HG03521 (cell line): Measurements from ENCODE around the gene CUL2.

Experiments
- ATAC-seq: cut with Tn5 transposase; IDR thresholded peaks from one replicate; pipeline ENCODE4 v1.9.1; 2021; ENCODE audit warnings: mild to moderate bottlenecking, moderate library complexity; ENCODE audit not compliant: unreplicated experiment

CUL2 gene

GRCh38 chr10:35090162-35090954, at the start of gene CUL2:
Gene CUL2 (minus strand): TSS chr10:35090341. CDS start chr10:35071317, 19,024 bp downstream.
- ATAC-seq, result peak; percentile 95

- ATAC-seq, result peak; percentile 60
Measured at GRCh38 chr10:35136263-35136815, 46.2 kb upstream of the CUL2 start.

- no peak for ATAC-seq
Measured at GRCh38 chr10:35135861-35136260, 45.7 kb upstream of the CUL2 start.

GRCh38 chr10:35133586-35133985, 43.4 kb upstream of the CUL2 start:
- ATAC-seq, result no peak

GRCh38 chr10:35132727-35133126, 42.6 kb upstream of the CUL2 start:
- no peak for ATAC-seq

GRCh38 chr10:35130663-35131062, 40.5 kb upstream of the CUL2 start:
- no peak for ATAC-seq

- ATAC-seq, result no peak
Measured at GRCh38 chr10:35129185-35129674, 39.1 kb upstream of the CUL2 start.

GRCh38 chr10:35127289-35127891, 37.2 kb upstream of the CUL2 start:
- ATAC-seq, result no peak

GRCh38 chr10:35126530-35127288, 36.6 kb upstream of the CUL2 start, which contains the start of gene CREM:
Gene CREM (plus strand): TSS chr10:35126846. CDS start chr10:35137836, 10,990 bp downstream.
- ATAC-seq, result peak; percentile 73

- ATAC-seq, result no peak
Measured at GRCh38 chr10:35126062-35126529, 36.0 kb upstream of the CUL2 start.

- ATAC-seq, result no peak
Measured at GRCh38 chr10:35124540-35124939, 34.4 kb upstream of the CUL2 start.

GRCh38 chr10:35119378-35119777, 29.2 kb upstream of the CUL2 start:
- ATAC-seq, result no peak

- no peak for ATAC-seq
Measured at GRCh38 chr10:35112571-35112970, 22.4 kb upstream of the CUL2 start.

GRCh38 chr10:35103882-35104281, 13.7 kb upstream of the CUL2 start:
- no peak for ATAC-seq

- no peak for ATAC-seq
Measured at GRCh38 chr10:35097510-35097909, 7.4 kb upstream of the CUL2 start.

- no peak for ATAC-seq
Measured at GRCh38 chr10:35096312-35096711, 6.2 kb upstream of the CUL2 start.

GRCh38 chr10:35092851-35093250, 2.7 kb upstream of the CUL2 start:
- ATAC-seq, result no peak

GRCh38 chr10:35091994-35092790, 2.1 kb upstream of the CUL2 start:
- ATAC-seq, result no peak

- peak; percentile 30 for ATAC-seq
Measured at GRCh38 chr10:35089611-35090161, 455 bp downstream of the CUL2 start.

GRCh38 chr10:35083242-35083641, 6.9 kb downstream of the CUL2 start:
- no peak for ATAC-seq
